HCT116 (cell line): Measurements from ENCODE around the gene TARS2. TPM values are rescaled to one million over a fixed set of nuclear protein-coding genes. Genes with fewer than 3 reads are reported as not detected.

Source experiments
- ATAC-seq: fragments of 200-7000 bp; cut with Tn5 transposase; 2 replicates; pipeline ENCODE4 v1.9.1; 2020; ENCODE audit warnings: mild to moderate bottlenecking, moderate library complexity
- BruUV-seq: library from RNA; stranded (reverse); fragments of 400-500 nt; replicated peaks from 2 replicates; lab custom pipeline; 2021; lab: Mats Ljungman, UMichigan
- CTCF ChIA-PET: fragments of 300-600 bp; sonication (Branson Sonifier 250); formaldehyde crosslinking; loops from one replicate; lab custom pipeline; 2021; ENCODE audit warnings: antibody characterized with exemption; lab: Charles Lee
- POLR2A ChIA-PET: fragments of 300-600, 350-600 bp; sonication (Branson Sonifier 250); formaldehyde crosslinking; loops from one replicate; lab custom pipeline; 2021; ENCODE audit warnings: antibody characterized with exemption; lab: Charles Lee
- RAD21 ChIA-PET, 2 experiments: fragments of 300-600 bp; sonication (Branson Sonifier 250); formaldehyde crosslinking; loops; one replicate each; lab custom pipeline; 2023; ENCODE audit warnings: low total read pairs in 2 of 2; ENCODE audit not compliant: uncharacterized antibody in 2 of 2, unreplicated experiment in 2 of 2, low non-redundant PET in 1 of 2; lab: Charles Lee
- DNase-seq: peaks from one replicate; pipeline ENCODE4 v3.0.0-alpha.2; 2010; ENCODE audit warnings: low read depth, low spot score
- H2AFZ ChIP-seq: fragments of 200-600 bp; shearing (Covaris generic), sonication (generic); 2 replicates; pipeline ENCODE4 v1.6.1; 2017; ENCODE audit warnings: low read depth, mixed run types, mixed read lengths, antibody characterized with exemption, low read length; ENCODE audit not compliant: poor library complexity, severe bottlenecking
- H3K27ac ChIP-seq: 2 replicates; pipeline ENCODE4 v1.5.1; 2012; ENCODE audit warnings: low read depth, low read length
- H3K27me3 ChIP-seq: fragments of 200-600 bp; sonication (generic); 2 replicates; pipeline ENCODE4 v1.6.1; 2016; ENCODE audit warnings: mixed run types, low read length, mixed read lengths; ENCODE audit not compliant: insufficient read depth
- H3K36me3 ChIP-seq, 2 experiments: fragments of 200-500 bp in 1 of 2; fragments of 200-600 bp in 1 of 2; sonication (Bioruptor generic) in 1 of 2; sonication (generic) in 1 of 2; 2 replicates each; pipeline versions ENCODE4 v1.5.1 to v1.6.1; 2014 to 2016; ENCODE audit warnings: low read length in 2 of 2, inconsistent platforms in 1 of 2, mixed read lengths in 1 of 2, mixed run types in 1 of 2; ENCODE audit not compliant: insufficient read depth in 2 of 2, control insufficient read depth in 1 of 2
- H3K4me1 ChIP-seq, 2 experiments: fragments of 200-600 bp in 1 of 2; sonication (generic) in 1 of 2; 2 replicates each; pipeline versions ENCODE4 v1.5.1 to v1.6.1; 2012 to 2017; ENCODE audit warnings: low read length in 2 of 2, inconsistent platforms in 1 of 2, mild to moderate bottlenecking in 1 of 2, mixed read lengths in 1 of 2, mixed run types in 1 of 2, moderate library complexity in 1 of 2; ENCODE audit not compliant: insufficient read depth in 2 of 2, control insufficient read depth in 1 of 2
- H3K4me2 ChIP-seq: fragments of 200-600 bp; sonication (generic); 2 replicates; pipeline ENCODE4 v1.6.1; 2017; ENCODE audit warnings: mixed run types, low read length, mixed read lengths
- H3K4me3 ChIP-seq, 2 experiments: fragments of 200-600 bp in 1 of 2; sonication (generic) in 1 of 2; replicated peaks in 1 of 2; 2 replicates each; pipeline ENCODE4 v1.5.1; 2011 to 2016; ENCODE audit warnings: low read length in 2 of 2, control low read depth in 1 of 2, low read depth in 1 of 2, mild to moderate bottlenecking in 1 of 2, mixed read lengths in 1 of 2, mixed run types in 1 of 2
- H3K79me2 ChIP-seq: fragments of 200-600 bp; sonication (generic); 2 replicates; pipeline ENCODE4 v1.6.1; 2017; ENCODE audit warnings: mild to moderate bottlenecking, mixed run types, low read length, moderate library complexity, mixed read lengths; ENCODE audit not compliant: insufficient read depth
- H3K9ac ChIP-seq: fragments of 200-600 bp; sonication (generic); 2 replicates; pipeline ENCODE4 v1.6.1; 2016; ENCODE audit warnings: low read length, mixed read lengths
- H3K9me2 ChIP-seq: fragments of 200-600 bp; sonication (generic), shearing (Covaris generic); 2 replicates; pipeline ENCODE4 v1.6.1; 2017; ENCODE audit warnings: mixed run types, mild to moderate bottlenecking, moderate library complexity; ENCODE audit not compliant: insufficient read depth
- H3K9me3 ChIP-seq, 2 experiments: fragments of 200-500 bp in 1 of 2; fragments of 200-600 bp in 1 of 2; sonication (Bioruptor generic) in 1 of 2; sonication (generic) in 1 of 2; 2 replicates each; pipeline ENCODE4 v1.6.1; 2014 to 2017; ENCODE audit warnings: low read length in 2 of 2, mixed read lengths in 2 of 2, inconsistent platforms in 1 of 2, low read depth in 1 of 2, mild to moderate bottlenecking in 1 of 2, mixed run types in 1 of 2, moderate library complexity in 1 of 2; ENCODE audit not compliant: control insufficient read depth in 1 of 2, insufficient read depth in 1 of 2
- H4K20me1 ChIP-seq: fragments of 200-600 bp; sonication (generic), shearing (Covaris generic); 2 replicates; pipeline ENCODE4 v1.6.1; 2017; ENCODE audit warnings: mixed run types, mild to moderate bottlenecking, moderate library complexity; ENCODE audit not compliant: insufficient read depth
- CBX3 ChIP-seq: IDR thresholded peaks from 2 replicates; pipeline ENCODE4 v1.6.1; 2012; ENCODE audit warnings: low read depth
- CEBPB ChIP-seq: IDR thresholded peaks from 2 replicates; pipeline ENCODE4 v1.6.1; 2012; ENCODE audit warnings: low read depth
- EGR1 ChIP-seq: IDR thresholded peaks from 2 replicates; pipeline ENCODE4 v1.6.1; 2012; ENCODE audit warnings: low read depth
- ELF1 ChIP-seq: IDR thresholded peaks from 2 replicates; pipeline ENCODE4 v1.6.1; 2012; ENCODE audit warnings: low read depth, borderline replicate concordance
- EZH2 ChIP-seq: fragments of 200-600 bp; sonication (generic); IDR thresholded peaks from 2 replicates; pipeline ENCODE4 v1.6.1; 2017; ENCODE audit warnings: antibody characterized with exemption, mixed run types
- FOSL1 ChIP-seq: IDR thresholded peaks from 2 replicates; pipeline ENCODE4 v1.6.1; 2012; ENCODE audit warnings: low read depth
- JUND ChIP-seq: IDR thresholded peaks from 2 replicates; pipeline ENCODE4 v1.6.1; 2012
- POLR2AphosphoS5 ChIP-seq: IDR thresholded peaks from 2 replicates; pipeline ENCODE4 v1.6.1; 2011; ENCODE audit warnings: mild to moderate bottlenecking, low read depth, low read length, moderate library complexity
- RAD21 ChIP-seq: IDR thresholded peaks from 2 replicates; pipeline ENCODE4 v1.6.1; 2012; ENCODE audit warnings: low read depth, mild to moderate bottlenecking
- SIN3A ChIP-seq: IDR thresholded peaks from 2 replicates; pipeline ENCODE4 v1.6.1; 2012; ENCODE audit warnings: low read depth
- SP1 ChIP-seq: IDR thresholded peaks from 2 replicates; pipeline ENCODE4 v1.6.1; 2012; ENCODE audit warnings: low read depth
- SRF ChIP-seq: IDR thresholded peaks from 2 replicates; pipeline ENCODE4 v1.6.1; 2012; ENCODE audit warnings: low read depth
- TCF7L2 ChIP-seq: IDR thresholded peaks from 2 replicates; pipeline ENCODE4 v1.7.0; 2011; ENCODE audit warnings: borderline replicate concordance, inconsistent platforms; ENCODE audit not compliant: insufficient read depth, insufficient read length; ENCODE audit errors: extremely low read depth
- intact Hi-C: fragments of 100-400 bp; cut with micrococcal nuclease; formaldehyde crosslinking; loops from 2 replicates; pipeline ENCODE4 v1.10.0; 2022
- total RNA-seq: library from RNA; stranded (reverse); gene quantifications from one replicate; pipeline ENCODE4 v1.2.1, GENCODE V29; 2021; ENCODE audit not compliant: unreplicated experiment
- TF ChIP-seq, protein P1 (sequence below), 3 experiments: fragments of 200-600 bp in 1 of 3; sonication (generic) in 1 of 3; IDR thresholded peaks in 2 of 3; conservative IDR thresholded peaks in 1 of 3; 2 replicates each; pipeline ENCODE4 v1.5.1; 2012 to 2017; ENCODE audit warnings: low read depth in 2 of 3, low read length in 2 of 3, antibody characterized with exemption in 1 of 3, borderline replicate concordance in 1 of 3, control low read depth in 1 of 3, mild to moderate bottlenecking in 1 of 3, mixed read lengths in 1 of 3, mixed run types in 1 of 3, moderate library complexity in 1 of 3; ENCODE audit not compliant: insufficient read depth in 1 of 3
- TF ChIP-seq, protein P2 (sequence below): IDR thresholded peaks from 2 replicates; pipeline ENCODE4 v1.6.1; 2012
- TF ChIP-seq, protein P3 (sequence below): IDR thresholded peaks from 2 replicates; pipeline ENCODE4 v1.6.1; 2012
- TF ChIP-seq, protein P4 (sequence below): IDR thresholded peaks from 2 replicates; pipeline ENCODE4 v1.6.1; 2012; ENCODE audit warnings: low read depth

TARS2 gene
- total RNA-seq, 1 experiment from 2014 or later, result 23.2 TPM

DNA sequence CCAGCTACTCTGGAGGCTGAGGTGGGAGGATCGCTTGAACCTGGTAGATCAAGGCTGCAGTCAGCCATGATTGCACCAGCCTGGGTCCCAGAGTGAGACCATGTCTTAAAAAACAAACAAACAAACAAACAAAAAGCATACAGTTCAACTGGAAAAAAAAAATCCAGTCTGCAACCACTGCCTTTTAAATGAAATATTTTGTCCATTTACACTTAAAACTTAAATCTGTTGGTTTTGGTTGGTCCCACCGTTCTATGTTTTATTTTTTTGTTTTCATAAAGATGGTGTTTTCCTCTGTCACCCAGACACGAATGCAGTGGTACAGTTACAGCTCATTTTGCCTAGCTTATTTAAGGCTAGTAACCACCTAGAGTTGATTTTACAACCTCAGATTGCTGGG lies 38.1 kb downstream of the TARS2 start:
- intact Hi-C loops, result no loop called here
- no peak overlapping the region for H3K4me2 ChIP-seq
- no peaks in the 10 kb centered on the region for H3K9me2 ChIP-seq
- no peaks in the 10 kb centered on the region for H3K4me1 ChIP-seq
- no peaks in the 10 kb centered on the region for H3K27me3 ChIP-seq
- no TSS peak for BruUV-seq
- CTCF ChIA-PET, result no interaction called here
- RAD21 ChIA-PET, result no interaction called here
- H3K79me2 ChIP-seq, result no peaks in the 10 kb centered on the region
- DNase-seq (no peak), ATAC-seq (no peak)
- no peak overlapping the region for H3K4me3 ChIP-seq
- H2AFZ ChIP-seq, result no peak overlapping the region
- H3K36me3 ChIP-seq, result no peaks in the 10 kb centered on the region
- no peak overlapping the region for H3K9ac ChIP-seq
- no peak overlapping the region for H3K27ac ChIP-seq
- no peaks in the 10 kb centered on the region for H3K9me3 ChIP-seq
- H4K20me1 ChIP-seq, result no peaks in the 10 kb centered on the region
- TF ChIP-seq, protein P1, sequence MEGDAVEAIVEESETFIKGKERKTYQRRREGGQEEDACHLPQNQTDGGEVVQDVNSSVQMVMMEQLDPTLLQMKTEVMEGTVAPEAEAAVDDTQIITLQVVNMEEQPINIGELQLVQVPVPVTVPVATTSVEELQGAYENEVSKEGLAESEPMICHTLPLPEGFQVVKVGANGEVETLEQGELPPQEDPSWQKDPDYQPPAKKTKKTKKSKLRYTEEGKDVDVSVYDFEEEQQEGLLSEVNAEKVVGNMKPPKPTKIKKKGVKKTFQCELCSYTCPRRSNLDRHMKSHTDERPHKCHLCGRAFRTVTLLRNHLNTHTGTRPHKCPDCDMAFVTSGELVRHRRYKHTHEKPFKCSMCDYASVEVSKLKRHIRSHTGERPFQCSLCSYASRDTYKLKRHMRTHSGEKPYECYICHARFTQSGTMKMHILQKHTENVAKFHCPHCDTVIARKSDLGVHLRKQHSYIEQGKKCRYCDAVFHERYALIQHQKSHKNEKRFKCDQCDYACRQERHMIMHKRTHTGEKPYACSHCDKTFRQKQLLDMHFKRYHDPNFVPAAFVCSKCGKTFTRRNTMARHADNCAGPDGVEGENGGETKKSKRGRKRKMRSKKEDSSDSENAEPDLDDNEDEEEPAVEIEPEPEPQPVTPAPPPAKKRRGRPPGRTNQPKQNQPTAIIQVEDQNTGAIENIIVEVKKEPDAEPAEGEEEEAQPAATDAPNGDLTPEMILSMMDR (IDR thresholded peaks at IDR 0.05 in 2 of 3, conservative IDR thresholded peaks at IDR 0.05 in 1 of 3; ENCODE audit: borderline replicate concordance in 1 of 3, insufficient read depth in 1 of 3, low read depth in 2 of 3, low read length in 2 of 3), result no peak
- TF ChIP-seq EGR1, result no peak
- TF ChIP-seq, protein P2, sequence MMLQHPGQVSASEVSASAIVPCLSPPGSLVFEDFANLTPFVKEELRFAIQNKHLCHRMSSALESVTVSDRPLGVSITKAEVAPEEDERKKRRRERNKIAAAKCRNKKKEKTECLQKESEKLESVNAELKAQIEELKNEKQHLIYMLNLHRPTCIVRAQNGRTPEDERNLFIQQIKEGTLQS, result no peak
- TF ChIP-seq CBX3, result no peak
- TF ChIP-seq SP1, result no peak
- no peak for TF ChIP-seq SRF
- TF ChIP-seq EZH2, result no peak
- TF ChIP-seq POLR2AphosphoS5, result no peak
- TF ChIP-seq, protein P3, sequence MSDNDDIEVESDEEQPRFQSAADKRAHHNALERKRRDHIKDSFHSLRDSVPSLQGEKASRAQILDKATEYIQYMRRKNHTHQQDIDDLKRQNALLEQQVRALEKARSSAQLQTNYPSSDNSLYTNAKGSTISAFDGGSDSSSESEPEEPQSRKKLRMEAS, result no peak
- TF ChIP-seq RAD21, result no peak
- no peak for TF ChIP-seq JUND
- no peak for TF ChIP-seq TCF7L2
- no peak for TF ChIP-seq SIN3A
- no peak for TF ChIP-seq CEBPB
- TF ChIP-seq FOSL1, result no peak
- TF ChIP-seq ELF1, result no peak
- TF ChIP-seq, protein P4, sequence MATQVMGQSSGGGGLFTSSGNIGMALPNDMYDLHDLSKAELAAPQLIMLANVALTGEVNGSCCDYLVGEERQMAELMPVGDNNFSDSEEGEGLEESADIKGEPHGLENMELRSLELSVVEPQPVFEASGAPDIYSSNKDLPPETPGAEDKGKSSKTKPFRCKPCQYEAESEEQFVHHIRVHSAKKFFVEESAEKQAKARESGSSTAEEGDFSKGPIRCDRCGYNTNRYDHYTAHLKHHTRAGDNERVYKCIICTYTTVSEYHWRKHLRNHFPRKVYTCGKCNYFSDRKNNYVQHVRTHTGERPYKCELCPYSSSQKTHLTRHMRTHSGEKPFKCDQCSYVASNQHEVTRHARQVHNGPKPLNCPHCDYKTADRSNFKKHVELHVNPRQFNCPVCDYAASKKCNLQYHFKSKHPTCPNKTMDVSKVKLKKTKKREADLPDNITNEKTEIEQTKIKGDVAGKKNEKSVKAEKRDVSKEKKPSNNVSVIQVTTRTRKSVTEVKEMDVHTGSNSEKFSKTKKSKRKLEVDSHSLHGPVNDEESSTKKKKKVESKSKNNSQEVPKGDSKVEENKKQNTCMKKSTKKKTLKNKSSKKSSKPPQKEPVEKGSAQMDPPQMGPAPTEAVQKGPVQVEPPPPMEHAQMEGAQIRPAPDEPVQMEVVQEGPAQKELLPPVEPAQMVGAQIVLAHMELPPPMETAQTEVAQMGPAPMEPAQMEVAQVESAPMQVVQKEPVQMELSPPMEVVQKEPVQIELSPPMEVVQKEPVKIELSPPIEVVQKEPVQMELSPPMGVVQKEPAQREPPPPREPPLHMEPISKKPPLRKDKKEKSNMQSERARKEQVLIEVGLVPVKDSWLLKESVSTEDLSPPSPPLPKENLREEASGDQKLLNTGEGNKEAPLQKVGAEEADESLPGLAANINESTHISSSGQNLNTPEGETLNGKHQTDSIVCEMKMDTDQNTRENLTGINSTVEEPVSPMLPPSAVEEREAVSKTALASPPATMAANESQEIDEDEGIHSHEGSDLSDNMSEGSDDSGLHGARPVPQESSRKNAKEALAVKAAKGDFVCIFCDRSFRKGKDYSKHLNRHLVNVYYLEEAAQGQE, result no peak
- POLR2A ChIA-PET, result no interaction called here
